HepG2 (cell line): ENCODE measurements around the gene VTN. TPM values are rescaled to one million over a fixed set of nuclear protein-coding genes. Genes with fewer than 3 reads are reported as not detected.

Experiments used
- ATAC-seq: fragments of 200-7000 bp; cut with Tn5 transposase; 3 replicates; pipeline ENCODE4 v1.9.1; 2020; ENCODE audit warnings: mild to moderate bottlenecking, moderate library complexity
- BruUV-seq: library from RNA; stranded (reverse); fragments of 400-500 nt; replicated peaks from 2 replicates; lab custom pipeline; 2021; lab: Mats Ljungman, UMichigan
- CTCF ChIA-PET: fragments of 300-600 bp; formaldehyde crosslinking; extraction: SDS; loops from one replicate; lab custom pipeline; 2021; ENCODE audit warnings: low total read pairs, inconsistent platforms, low intra/inter-chr PET ratio; lab: Yijun Ruan, JAX
- POLR2A ChIA-PET: fragments of 350-600 bp; sonication (Branson Sonifier 250); formaldehyde crosslinking; loops from one replicate; lab custom pipeline; 2020; ENCODE audit warnings: antibody characterized with exemption, inconsistent platforms; lab: Yijun Ruan, JAX
- DNase-seq: peaks from one replicate; pipeline ENCODE4 v3.0.0-alpha.2; 2015; ENCODE audit warnings: low spot score
- FAIRE-seq: peaks from 3 replicates; lab custom pipeline; 2011; peaks lifted over from hg19 to GRCh38; lab: Jason Lieb, UNC
- H2AFZ ChIP-seq: one replicate; pipeline ENCODE4 v1.6.1; 2011; ENCODE audit warnings: low read length, inconsistent platforms
- H3K27ac ChIP-seq: fragments of 300-600 bp; 3 replicates; pipeline ENCODE4 v1.8.0; 2011; ENCODE audit warnings: mixed run types, mild to moderate bottlenecking, mixed read lengths, low read length, inconsistent platforms; ENCODE audit not compliant: insufficient read depth; ENCODE audit errors: extremely low read length
- H3K27me3 ChIP-seq, 2 experiments: fragments of 200-600 bp in 1 of 2; 2 replicates in 1 of 2; 3 replicates in 1 of 2; pipeline versions ENCODE4 v1.6.0 to v1.8.0; 2011; ENCODE audit warnings: low read length in 2 of 2, mild to moderate bottlenecking in 2 of 2, moderate library complexity in 2 of 2, inconsistent platforms in 1 of 2; ENCODE audit not compliant: insufficient read depth in 2 of 2, control insufficient read depth in 1 of 2
- H3K36me3 ChIP-seq, 2 experiments: fragments of 200-600 bp in 1 of 2; replicated peaks in 1 of 2; 2 replicates in 1 of 2; 3 replicates in 1 of 2; pipeline versions ENCODE4 v1.5.1 to v1.8.0; 2011; ENCODE audit warnings: low read length in 2 of 2, inconsistent platforms in 1 of 2; ENCODE audit not compliant: insufficient read depth in 2 of 2, control insufficient read depth in 1 of 2
- H3K4me1 ChIP-seq: 2 replicates; pipeline ENCODE4 v1.5.1; 2012; ENCODE audit warnings: low read length, inconsistent platforms; ENCODE audit not compliant: insufficient read depth
- H3K4me2 ChIP-seq: 2 replicates; pipeline ENCODE4 v1.6.0; 2011; ENCODE audit warnings: low read depth, low read length, inconsistent platforms
- H3K4me3 ChIP-seq, 3 experiments: fragments of 200-600 bp in 1 of 3; sonication (generic), shearing (Covaris generic) in 1 of 3; replicated peaks in 1 of 3; 2 replicates each; pipeline ENCODE4 v1.5.1; 2011 to 2016; ENCODE audit warnings: low read length in 3 of 3, inconsistent platforms in 2 of 3, low read depth in 2 of 3, mild to moderate bottlenecking in 2 of 3, control low read depth in 1 of 3, mixed read lengths in 1 of 3; ENCODE audit not compliant: insufficient read depth in 1 of 3
- H3K79me2 ChIP-seq: one replicate; pipeline ENCODE4 v1.6.1; 2011; ENCODE audit warnings: low read length, inconsistent platforms; ENCODE audit not compliant: insufficient read depth
- H3K9ac ChIP-seq: 2 replicates; pipeline ENCODE4 v1.6.0; 2011; ENCODE audit warnings: mild to moderate bottlenecking, low read depth, low read length, inconsistent platforms; ENCODE audit not compliant: insufficient read depth
- H3K9me3 ChIP-seq: 2 replicates; pipeline ENCODE4 v1.5.1; 2012; ENCODE audit warnings: mild to moderate bottlenecking, low read length
- H4K20me1 ChIP-seq: 2 replicates; pipeline ENCODE4 v1.6.0; 2011; ENCODE audit warnings: inconsistent platforms, mild to moderate bottlenecking, low read length, moderate library complexity; ENCODE audit not compliant: insufficient read depth
- ATF1 ChIP-seq: IDR thresholded peaks from 2 replicates; pipeline ENCODE4 v1.6.1; 2016; ENCODE audit warnings: mild to moderate bottlenecking, control low read depth
- DPF2 ChIP-seq: sonication (generic); formaldehyde crosslinking; IDR thresholded peaks from 2 replicates; pipeline ENCODE4 v1.4.0; 2020; ENCODE audit warnings: mild to moderate bottlenecking, low read depth, missing genetic modification reagents, borderline replicate concordance
- EED ChIP-seq: sonication (generic); formaldehyde crosslinking; IDR thresholded peaks from 2 replicates; pipeline ENCODE4 v1.5.0; 2020; ENCODE audit warnings: mild to moderate bottlenecking, missing genetic modification reagents
- ETS1 ChIP-seq: sonication (generic); formaldehyde crosslinking; IDR thresholded peaks from 2 replicates; pipeline ENCODE4 v1.4.0; 2020; ENCODE audit warnings: missing genetic modification reagents
- GLI4 ChIP-seq: sonication (generic); formaldehyde crosslinking; IDR thresholded peaks from 2 replicates; pipeline ENCODE4 v1.5.1; 2020; ENCODE audit warnings: missing genetic modification reagents, mild to moderate bottlenecking, moderate library complexity, borderline replicate concordance
- HDAC1 ChIP-seq: sonication (generic); formaldehyde crosslinking; IDR thresholded peaks from 2 replicates; pipeline ENCODE4 v1.5.1; 2020; ENCODE audit warnings: mild to moderate bottlenecking, missing genetic modification reagents
- IRX3 ChIP-seq: sonication (generic); formaldehyde crosslinking; IDR thresholded peaks from 2 replicates; pipeline ENCODE4 v1.8.1; 2023; ENCODE audit warnings: mild to moderate bottlenecking, low read depth, missing genetic modification reagents, borderline replicate concordance
- KDM3A ChIP-seq: IDR thresholded peaks from 2 replicates; pipeline ENCODE4 v1.6.1; 2018; ENCODE audit warnings: low read depth, missing compliant biosample characterization
- KLF15 ChIP-seq: sonication (generic); formaldehyde crosslinking; IDR thresholded peaks from 2 replicates; pipeline ENCODE4 v1.8.1; 2023; ENCODE audit warnings: borderline replicate concordance, mild to moderate bottlenecking, inconsistent platforms, missing genetic modification reagents, mixed read lengths
- PAX8 ChIP-seq: sonication (generic); formaldehyde crosslinking; IDR thresholded peaks from 2 replicates; pipeline ENCODE4 v1.8.0; 2022; ENCODE audit warnings: mild to moderate bottlenecking, missing genetic modification reagents, borderline replicate concordance
- POLR2A ChIP-seq, 2 experiments: IDR thresholded peaks; 2 replicates each; pipeline ENCODE4 v1.6.1; 2011; ENCODE audit warnings: low read depth in 2 of 2, low read length in 2 of 2, mild to moderate bottlenecking in 1 of 2, moderate library complexity in 1 of 2; ENCODE audit not compliant: insufficient read depth in 1 of 2
- REL ChIP-seq: sonication (generic); formaldehyde crosslinking; conservative IDR thresholded peaks from 2 replicates; pipeline ENCODE4 v1.8.0; 2022; ENCODE audit warnings: mild to moderate bottlenecking, missing genetic modification reagents, moderate library complexity
- SMAD3 ChIP-seq: sonication (generic); formaldehyde crosslinking; IDR thresholded peaks from 2 replicates; pipeline ENCODE4 v1.4.0; 2020; ENCODE audit warnings: missing genetic modification reagents
- ZNF256 ChIP-seq: sonication (generic); formaldehyde crosslinking; conservative IDR thresholded peaks from 2 replicates; pipeline ENCODE4 v1.4.0; 2020; ENCODE audit warnings: missing genetic modification reagents
- ZNF350 ChIP-seq: sonication (generic); formaldehyde crosslinking; IDR thresholded peaks from 2 replicates; pipeline ENCODE4 v1.4.0; 2020; ENCODE audit warnings: mild to moderate bottlenecking, low read depth, missing genetic modification reagents, borderline replicate concordance
- ZNF367 ChIP-seq: sonication (generic); formaldehyde crosslinking; IDR thresholded peaks from 2 replicates; pipeline ENCODE4 v1.4.0; 2020; ENCODE audit warnings: missing genetic modification reagents, borderline replicate concordance
- ZNF431 ChIP-seq: sonication (generic); formaldehyde crosslinking; IDR thresholded peaks from 2 replicates; pipeline ENCODE4 v1.9.0; 2022; ENCODE audit warnings: missing genetic modification reagents, low read depth, mild to moderate bottlenecking, borderline replicate concordance
- WGBS: methylation state at CpG from one replicate; pipeline ENCODE4 v1.1.6; 2017; ENCODE audit warnings: low lambda C conversion rate; 5-methylcytosine and 5-hydroxymethylcytosine counted together
- in situ Hi-C: cut with HindIII; loops from 2 replicates; pipeline ENCODE4 v1.10.0; 2017; ENCODE audit warnings: low pct_unique_long_range_greater_than_20kb; ENCODE audit not compliant: extremely low pct_ligation_motif_present
- intact Hi-C: fragments of 100-400 bp; cut with micrococcal nuclease; formaldehyde crosslinking; loops from one replicate; pipeline ENCODE4 v1.10.0; 2022; ENCODE audit not compliant: unreplicated experiment
- polyA plus RNA-seq, 8 experiments: library from polyadenylated mRNA; depleted of rRNA in 3 of 8; stranded (reverse) in 7 of 8; unstranded in 1 of 8; fragments of >200 nt; fragmentation: Illumina TruSeq in 4 of 8; extraction: Trizol in 4 of 8; gene quantifications; 2 replicates each; pipeline versions ENCODE4 v1.2.1 to v1.2.3, GENCODE V29; 2011 to 2016; ENCODE audit warnings: low read depth in 4 of 8, missing spikeins in 1 of 8, mixed read lengths in 1 of 8; ENCODE audit not compliant: insufficient read depth in 1 of 8
- total RNA-seq, 5 experiments: library from RNA; depleted of rRNA; stranded (reverse); fragments of >200 nt; fragmentation: Illumina TruSeq; extraction: Trizol; gene quantifications; 2 replicates each; pipeline ENCODE4 v1.2.3, GENCODE V29; 2016; ENCODE audit warnings: low read depth in 1 of 5
- TF ChIP-seq, protein P1 (sequence below): fragments of 450-650 bp; IDR thresholded peaks from 2 replicates; pipeline ENCODE4 v1.6.1; 2017
- TF ChIP-seq, protein P2 (sequence below): sonication (generic); formaldehyde crosslinking; IDR thresholded peaks from 2 replicates; pipeline ENCODE4 v1.8.0; 2022; ENCODE audit warnings: mild to moderate bottlenecking, missing genetic modification reagents, moderate library complexity

The VTN gene
- total and polyA plus RNA-seq, 2 of the 13 experiments (the other 11 are each of a cell fraction or from before 2014, with no cell fraction given): 108 to 131 TPM

- no peaks in the 10 kb centered on the region; a peak in 1 of 5 replicates for H3K27me3 ChIP-seq
- H3K4me2 ChIP-seq: peak overlapping the region; percentile 80
- H3K9me3 ChIP-seq: no peaks in the 10 kb centered on the region
- peak overlapping the region; percentile 72 for H3K27ac ChIP-seq
- TSS peak; percentile 73 for BruUV-seq
- H2AFZ ChIP-seq: no peak overlapping the region
- ATAC-seq (peak; percentile 36), FAIRE-seq (peak; percentile 37), DNase-seq (peak; percentile 82)
- 8% methylated on average over 26 of the region's 29 CpGs for WGBS
- H3K9ac ChIP-seq: peak overlapping the region; percentile 89
- peaks cover 55% of the 10 kb centered on the region for H3K79me2 ChIP-seq
- ChIA-PET CTCF (no interaction called here), POLR2A (interaction anchor here (1.0 to 2.5 kb wide), 18 partner anchors 9 to 615 kb away, joined by 3 to 68 read pairs (median 6); partner anchors contain the start of genes ALDOC, PHF12, POLDIP2 and SLC46A1)
- intact Hi-C loops (loop anchor here (1.0 kb wide), 1 partner anchor 34 kb away; the partner anchor contains the start of gene VTN), in situ Hi-C loops (no loop called here)
- no peaks in the 10 kb centered on the region; the same call in 1 of the 2 replicates for H4K20me1 ChIP-seq
- H3K4me1 ChIP-seq: peaks cover 46% of the 10 kb centered on the region
- peak overlapping the region; percentile 85 to 94 (median 92) for H3K4me3 ChIP-seq
- H3K36me3 ChIP-seq: peaks cover 8 to 18% of the 10 kb centered on the region in 2 experiments; a peak in 4 of 5 replicates
- TF ChIP-seq ATF1 (CRISPR knock-in tag): 0 out of 2 replicates have a peak, but pooled peaks have one; percentile 44
- 0 out of 2 replicates have a peak, but pooled peaks have one; percentile 4 for TF ChIP-seq ZNF256 (CRISPR knock-in tag)
- TF ChIP-seq, protein P1, sequence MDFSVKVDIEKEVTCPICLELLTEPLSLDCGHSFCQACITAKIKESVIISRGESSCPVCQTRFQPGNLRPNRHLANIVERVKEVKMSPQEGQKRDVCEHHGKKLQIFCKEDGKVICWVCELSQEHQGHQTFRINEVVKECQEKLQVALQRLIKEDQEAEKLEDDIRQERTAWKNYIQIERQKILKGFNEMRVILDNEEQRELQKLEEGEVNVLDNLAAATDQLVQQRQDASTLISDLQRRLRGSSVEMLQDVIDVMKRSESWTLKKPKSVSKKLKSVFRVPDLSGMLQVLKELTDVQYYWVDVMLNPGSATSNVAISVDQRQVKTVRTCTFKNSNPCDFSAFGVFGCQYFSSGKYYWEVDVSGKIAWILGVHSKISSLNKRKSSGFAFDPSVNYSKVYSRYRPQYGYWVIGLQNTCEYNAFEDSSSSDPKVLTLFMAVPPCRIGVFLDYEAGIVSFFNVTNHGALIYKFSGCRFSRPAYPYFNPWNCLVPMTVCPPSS: no peak
- peak; percentile 18; the same call in 1 of the 2 replicates for TF ChIP-seq SMAD3 (CRISPR knock-in tag)
- TF ChIP-seq GLI4: no peak
- TF ChIP-seq DPF2: no peak
- no peak for TF ChIP-seq REL (CRISPR knock-in tag)
- TF ChIP-seq IRX3 (CRISPR knock-in tag): 0 out of 2 replicates have a peak, but pooled peaks have one; percentile 18
- peak; percentile 32; the same call in 1 of the 2 replicates for TF ChIP-seq EED (CRISPR knock-in tag)
- TF ChIP-seq ETS1 (CRISPR knock-in tag): 0 out of 2 replicates have a peak, but pooled peaks have one; percentile 2
- no peak for TF ChIP-seq KLF15 (CRISPR knock-in tag)
- 0 out of 2 replicates have a peak, but pooled peaks have one; percentile 11 for TF ChIP-seq ZNF431 (CRISPR knock-in tag)
- TF ChIP-seq PAX8 (CRISPR knock-in tag): 0 out of 2 replicates have a peak, but pooled peaks have one; percentile 3
- TF ChIP-seq, protein P2, sequence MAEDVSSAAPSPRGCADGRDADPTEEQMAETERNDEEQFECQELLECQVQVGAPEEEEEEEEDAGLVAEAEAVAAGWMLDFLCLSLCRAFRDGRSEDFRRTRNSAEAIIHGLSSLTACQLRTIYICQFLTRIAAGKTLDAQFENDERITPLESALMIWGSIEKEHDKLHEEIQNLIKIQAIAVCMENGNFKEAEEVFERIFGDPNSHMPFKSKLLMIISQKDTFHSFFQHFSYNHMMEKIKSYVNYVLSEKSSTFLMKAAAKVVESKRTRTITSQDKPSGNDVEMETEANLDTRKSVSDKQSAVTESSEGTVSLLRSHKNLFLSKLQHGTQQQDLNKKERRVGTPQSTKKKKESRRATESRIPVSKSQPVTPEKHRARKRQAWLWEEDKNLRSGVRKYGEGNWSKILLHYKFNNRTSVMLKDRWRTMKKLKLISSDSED (CRISPR knock-in tag): no peak
- no peak for TF ChIP-seq KDM3A (CRISPR knock-in tag)
- no peak for TF ChIP-seq HDAC1 (CRISPR knock-in tag)
- no peak for TF ChIP-seq ZNF350 (CRISPR knock-in tag)
- peak in 1 of 2 experiments; percentile 45; a peak in 1 of 4 replicates for TF ChIP-seq POLR2A (IDR thresholded peaks at IDR 0.05; ENCODE audit: insufficient read depth in 1 of 2, low read depth in 2 of 2, low read length in 2 of 2)
- no peak for TF ChIP-seq ZNF367 (CRISPR knock-in tag)
Observed at GRCh38 chr17:28335959-28336871, 33.9 kb downstream of the VTN start.
